HepG2 (cell line): Measurements from ENCODE around the gene SSU72. TPM values are rescaled to one million over a fixed set of nuclear protein-coding genes. Genes with fewer than 3 reads are reported as not detected.
"Not testable (repeated sequence)": the region's sequence is repeated elsewhere in the genome, so short reads cannot be mapped to it uniquely, and the experiment has no call there.

ENCODE experiments used
- ATAC-seq: fragments of 200-7000 bp; cut with Tn5 transposase; 3 replicates; pipeline ENCODE4 v1.9.1; 2020; ENCODE audit warnings: mild to moderate bottlenecking, moderate library complexity
- BruUV-seq: library from RNA; stranded (reverse); fragments of 400-500 nt; replicated peaks from 2 replicates; lab custom pipeline; 2021; lab: Mats Ljungman, UMichigan
- CTCF ChIA-PET: fragments of 300-600 bp; formaldehyde crosslinking; extraction: SDS; loops from one replicate; lab custom pipeline; 2021; ENCODE audit warnings: low total read pairs, inconsistent platforms, low intra/inter-chr PET ratio; lab: Yijun Ruan, JAX
- POLR2A ChIA-PET: fragments of 350-600 bp; sonication (Branson Sonifier 250); formaldehyde crosslinking; loops from one replicate; lab custom pipeline; 2020; ENCODE audit warnings: antibody characterized with exemption, inconsistent platforms; lab: Yijun Ruan, JAX
- DNase-seq: peaks from one replicate; pipeline ENCODE4 v3.0.0-alpha.2; 2015; ENCODE audit warnings: low spot score
- FAIRE-seq: peaks from 3 replicates; lab custom pipeline; 2011; peaks lifted over from hg19 to GRCh38; lab: Jason Lieb, UNC
- H2AFZ ChIP-seq: one replicate; pipeline ENCODE4 v1.6.1; 2011; ENCODE audit warnings: low read length, inconsistent platforms
- H3K27ac ChIP-seq: fragments of 300-600 bp; 3 replicates; pipeline ENCODE4 v1.8.0; 2011; ENCODE audit warnings: mixed run types, mild to moderate bottlenecking, mixed read lengths, low read length, inconsistent platforms; ENCODE audit not compliant: insufficient read depth; ENCODE audit errors: extremely low read length
- H3K27me3 ChIP-seq, 2 experiments: fragments of 200-600 bp in 1 of 2; 2 replicates in 1 of 2; 3 replicates in 1 of 2; pipeline versions ENCODE4 v1.6.0 to v1.8.0; 2011; ENCODE audit warnings: low read length in 2 of 2, mild to moderate bottlenecking in 2 of 2, moderate library complexity in 2 of 2, inconsistent platforms in 1 of 2; ENCODE audit not compliant: insufficient read depth in 2 of 2, control insufficient read depth in 1 of 2
- H3K36me3 ChIP-seq, 2 experiments: fragments of 200-600 bp in 1 of 2; replicated peaks in 1 of 2; 2 replicates in 1 of 2; 3 replicates in 1 of 2; pipeline versions ENCODE4 v1.5.1 to v1.8.0; 2011; ENCODE audit warnings: low read length in 2 of 2, inconsistent platforms in 1 of 2; ENCODE audit not compliant: insufficient read depth in 2 of 2, control insufficient read depth in 1 of 2
- H3K4me1 ChIP-seq: 2 replicates; pipeline ENCODE4 v1.5.1; 2012; ENCODE audit warnings: low read length, inconsistent platforms; ENCODE audit not compliant: insufficient read depth
- H3K4me2 ChIP-seq: 2 replicates; pipeline ENCODE4 v1.6.0; 2011; ENCODE audit warnings: low read depth, low read length, inconsistent platforms
- H3K4me3 ChIP-seq, 3 experiments: fragments of 200-600 bp in 1 of 3; sonication (generic), shearing (Covaris generic) in 1 of 3; replicated peaks in 1 of 3; 2 replicates each; pipeline ENCODE4 v1.5.1; 2011 to 2016; ENCODE audit warnings: low read length in 3 of 3, inconsistent platforms in 2 of 3, low read depth in 2 of 3, mild to moderate bottlenecking in 2 of 3, control low read depth in 1 of 3, mixed read lengths in 1 of 3; ENCODE audit not compliant: insufficient read depth in 1 of 3
- H3K79me2 ChIP-seq: one replicate; pipeline ENCODE4 v1.6.1; 2011; ENCODE audit warnings: low read length, inconsistent platforms; ENCODE audit not compliant: insufficient read depth
- H3K9ac ChIP-seq: 2 replicates; pipeline ENCODE4 v1.6.0; 2011; ENCODE audit warnings: mild to moderate bottlenecking, low read depth, low read length, inconsistent platforms; ENCODE audit not compliant: insufficient read depth
- H3K9me3 ChIP-seq: 2 replicates; pipeline ENCODE4 v1.5.1; 2012; ENCODE audit warnings: mild to moderate bottlenecking, low read length
- H4K20me1 ChIP-seq: 2 replicates; pipeline ENCODE4 v1.6.0; 2011; ENCODE audit warnings: inconsistent platforms, mild to moderate bottlenecking, low read length, moderate library complexity; ENCODE audit not compliant: insufficient read depth
- HNRNPL ChIP-seq: fragments of 200-400 bp; formaldehyde crosslinking; IDR thresholded peaks from 2 replicates; pipeline ENCODE4 v1.6.1; 2017; ENCODE audit warnings: mild to moderate bottlenecking, low read depth, low read length
- LRRFIP1 ChIP-seq: sonication (generic); formaldehyde crosslinking; conservative IDR thresholded peaks from 2 replicates; pipeline ENCODE4 v1.4.0; 2020; ENCODE audit warnings: missing genetic modification reagents
- ONECUT2 ChIP-seq: sonication (generic); formaldehyde crosslinking; IDR thresholded peaks from 2 replicates; pipeline ENCODE4 v1.4.0; 2020; ENCODE audit warnings: missing genetic modification reagents
- PTBP1 ChIP-seq: fragments of 200-400 bp; formaldehyde crosslinking; IDR thresholded peaks from 2 replicates; pipeline ENCODE4 v1.6.1; 2018; ENCODE audit warnings: low read length, low read depth; ENCODE audit not compliant: poor library complexity, severe bottlenecking
- WGBS: methylation state at CpG from one replicate; pipeline ENCODE4 v1.1.6; 2017; ENCODE audit warnings: low lambda C conversion rate; 5-methylcytosine and 5-hydroxymethylcytosine counted together
- in situ Hi-C: cut with HindIII; loops from 2 replicates; pipeline ENCODE4 v1.10.0; 2017; ENCODE audit warnings: low pct_unique_long_range_greater_than_20kb; ENCODE audit not compliant: extremely low pct_ligation_motif_present
- intact Hi-C: fragments of 100-400 bp; cut with micrococcal nuclease; formaldehyde crosslinking; loops from one replicate; pipeline ENCODE4 v1.10.0; 2022; ENCODE audit not compliant: unreplicated experiment
- polyA plus RNA-seq, 8 experiments: library from polyadenylated mRNA; depleted of rRNA in 3 of 8; stranded (reverse) in 7 of 8; unstranded in 1 of 8; fragments of >200 nt; fragmentation: Illumina TruSeq in 4 of 8; extraction: Trizol in 4 of 8; gene quantifications; 2 replicates each; pipeline versions ENCODE4 v1.2.1 to v1.2.3, GENCODE V29; 2011 to 2016; ENCODE audit warnings: low read depth in 4 of 8, missing spikeins in 1 of 8, mixed read lengths in 1 of 8; ENCODE audit not compliant: insufficient read depth in 1 of 8
- total RNA-seq, 5 experiments: library from RNA; depleted of rRNA; stranded (reverse); fragments of >200 nt; fragmentation: Illumina TruSeq; extraction: Trizol; gene quantifications; 2 replicates each; pipeline ENCODE4 v1.2.3, GENCODE V29; 2016; ENCODE audit warnings: low read depth in 1 of 5

Gene SSU72
- total and polyA plus RNA-seq, 2 of the 13 experiments (the other 11 are each of a cell fraction or from before 2014, with no cell fraction given), result 42.8 to 67.1 TPM

GRCh38 chr1:1517973-1518620 lies 56.6 kb downstream of the SSU72 start:
- in situ Hi-C loops (no loop called here), intact Hi-C loops (no loop called here)
- Histone ChIP-seq H3K4me3 (no peak overlapping the region), H3K4me1 (no peaks in the 10 kb centered on the region), H3K79me2 (peaks cover 12% of the 10 kb centered on the region), H2AFZ (no peak overlapping the region), H3K27ac (no peak overlapping the region), H3K27me3 (no peaks in the 10 kb centered on the region), H3K9me3 (no peaks in the 10 kb centered on the region), H3K4me2 (no peak overlapping the region), H4K20me1 (no peaks in the 10 kb centered on the region), H3K9ac (no peak overlapping the region), H3K36me3 (peaks cover 6 to 30% of the 10 kb centered on the region in 2 experiments; a peak in 4 of 5 replicates)
- no peak for ATAC-seq
- BruUV-seq, result no TSS peak
- TF ChIP-seq LRRFIP1 (CRISPR knock-in tag), result no peak
- 0 out of 2 replicates have a peak, but pooled peaks have one; percentile 40 for TF ChIP-seq HNRNPL
- TF ChIP-seq PTBP1, result no peak
- no peak for TF ChIP-seq ONECUT2 (CRISPR knock-in tag)
- WGBS, result 97% methylated on average over 26 of the region's 28 CpGs
- no peak for FAIRE-seq
- ChIA-PET CTCF (no interaction called here), POLR2A (no interaction called here)
- no peak for DNase-seq

- DNase-seq, BruUV-seq, H3K4me3 ChIP-seq, H3K27ac ChIP-seq, H4K20me1 ChIP-seq, in situ Hi-C loops, FAIRE-seq, H3K4me1 ChIP-seq, H2AFZ ChIP-seq, H3K9me3 ChIP-seq, intact Hi-C loops, ATAC-seq, H3K9ac ChIP-seq, H3K27me3 ChIP-seq, CTCF ChIA-PET, H3K4me2 ChIP-seq, POLR2A ChIA-PET: not testable (repeated sequence)
- WGBS, result 97% methylated on average over 5 of the region's 14 CpGs
- Histone ChIP-seq H3K36me3 (peaks cover 6 to 29% of the 10 kb centered on the region in 2 experiments; a peak in 4 of 5 replicates), H3K79me2 (peaks cover 12% of the 10 kb centered on the region)
Measured at GRCh38 chr1:1516923-1517322, 57.7 kb downstream of the SSU72 start.

- H3K4me2 ChIP-seq, ATAC-seq, H4K20me1 ChIP-seq, CTCF ChIA-PET, H3K27ac ChIP-seq, BruUV-seq, H3K9ac ChIP-seq, H2AFZ ChIP-seq, intact Hi-C loops, H3K4me3 ChIP-seq, in situ Hi-C loops, H3K27me3 ChIP-seq, H3K9me3 ChIP-seq, FAIRE-seq, DNase-seq, POLR2A ChIA-PET: not testable (repeated sequence)
- H3K36me3 ChIP-seq, result peaks cover 3 to 17% of the 10 kb centered on the region in 2 experiments; a peak in 4 of 5 replicates
- peaks cover 12% of the 10 kb centered on the region for H3K4me1 ChIP-seq
- H3K79me2 ChIP-seq, result peaks cover 14% of the 10 kb centered on the region
- 84% methylated on average over 12 of the region's 16 CpGs for WGBS
Measured at GRCh38 chr1:1514376-1514775, 60.3 kb downstream of the SSU72 start.
